ENCODE results near the gene ZDHHC9. TPM values are rescaled to one million over a fixed set of nuclear protein-coding genes. Genes with fewer than 3 reads are reported as not detected.

Gene ZDHHC9
- total RNA-seq, 1 donor from 2014 or later = 37.8 TPM

DNA sequence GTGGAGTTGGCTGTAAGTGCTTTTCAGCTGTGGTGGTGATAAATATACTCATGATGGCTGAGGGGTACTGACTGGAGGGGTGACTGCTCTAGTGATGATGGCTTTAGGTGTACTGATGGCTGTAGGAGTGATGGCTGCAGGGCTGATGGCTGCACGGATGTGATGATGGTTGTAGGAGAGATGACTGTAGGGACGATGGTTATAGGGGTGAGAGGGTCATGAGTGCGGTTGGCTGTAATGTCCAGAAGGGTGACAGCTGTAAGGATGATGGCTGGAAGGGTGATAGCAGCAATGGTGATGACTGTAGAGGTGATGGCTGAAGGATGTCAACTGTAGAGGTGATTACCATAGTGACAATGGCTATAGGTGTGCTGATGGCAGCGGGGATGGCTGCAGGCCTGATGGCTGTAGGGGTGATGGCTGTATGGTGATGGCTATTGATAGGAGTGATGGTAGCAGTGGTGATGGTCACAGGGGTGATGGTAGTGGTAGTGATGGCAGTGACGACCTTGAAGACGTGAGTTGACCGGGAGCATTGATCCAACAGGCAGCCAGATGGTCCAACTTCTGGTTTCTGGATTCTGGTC, 64.5 kb downstream of the ZDHHC9 start:
- TF ChIP-seq, protein P1, sequence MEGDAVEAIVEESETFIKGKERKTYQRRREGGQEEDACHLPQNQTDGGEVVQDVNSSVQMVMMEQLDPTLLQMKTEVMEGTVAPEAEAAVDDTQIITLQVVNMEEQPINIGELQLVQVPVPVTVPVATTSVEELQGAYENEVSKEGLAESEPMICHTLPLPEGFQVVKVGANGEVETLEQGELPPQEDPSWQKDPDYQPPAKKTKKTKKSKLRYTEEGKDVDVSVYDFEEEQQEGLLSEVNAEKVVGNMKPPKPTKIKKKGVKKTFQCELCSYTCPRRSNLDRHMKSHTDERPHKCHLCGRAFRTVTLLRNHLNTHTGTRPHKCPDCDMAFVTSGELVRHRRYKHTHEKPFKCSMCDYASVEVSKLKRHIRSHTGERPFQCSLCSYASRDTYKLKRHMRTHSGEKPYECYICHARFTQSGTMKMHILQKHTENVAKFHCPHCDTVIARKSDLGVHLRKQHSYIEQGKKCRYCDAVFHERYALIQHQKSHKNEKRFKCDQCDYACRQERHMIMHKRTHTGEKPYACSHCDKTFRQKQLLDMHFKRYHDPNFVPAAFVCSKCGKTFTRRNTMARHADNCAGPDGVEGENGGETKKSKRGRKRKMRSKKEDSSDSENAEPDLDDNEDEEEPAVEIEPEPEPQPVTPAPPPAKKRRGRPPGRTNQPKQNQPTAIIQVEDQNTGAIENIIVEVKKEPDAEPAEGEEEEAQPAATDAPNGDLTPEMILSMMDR (IDR thresholded peaks at IDR 0.05; ENCODE audit: unreplicated experiment) = no peak
- Mint-ChIP-seq H3K36me3 (ENCODE audit: low read depth, unreplicated experiment) (peaks cover 6% of the 10 kb centered on the region), H3K4me3 (ENCODE audit: unreplicated experiment) (no peak overlapping the region), H3K9me3 (ENCODE audit: unreplicated experiment) (no peaks in the 10 kb centered on the region), H3K27ac (ENCODE audit: unreplicated experiment) (no peak overlapping the region), H3K27me3 (ENCODE audit: unreplicated experiment) (peaks cover 7% of the 10 kb centered on the region), H3K4me1 (ENCODE audit: unreplicated experiment) (no peaks in the 10 kb centered on the region)
- DNase-seq (ENCODE audit: low spot score) = no peak

DNA sequence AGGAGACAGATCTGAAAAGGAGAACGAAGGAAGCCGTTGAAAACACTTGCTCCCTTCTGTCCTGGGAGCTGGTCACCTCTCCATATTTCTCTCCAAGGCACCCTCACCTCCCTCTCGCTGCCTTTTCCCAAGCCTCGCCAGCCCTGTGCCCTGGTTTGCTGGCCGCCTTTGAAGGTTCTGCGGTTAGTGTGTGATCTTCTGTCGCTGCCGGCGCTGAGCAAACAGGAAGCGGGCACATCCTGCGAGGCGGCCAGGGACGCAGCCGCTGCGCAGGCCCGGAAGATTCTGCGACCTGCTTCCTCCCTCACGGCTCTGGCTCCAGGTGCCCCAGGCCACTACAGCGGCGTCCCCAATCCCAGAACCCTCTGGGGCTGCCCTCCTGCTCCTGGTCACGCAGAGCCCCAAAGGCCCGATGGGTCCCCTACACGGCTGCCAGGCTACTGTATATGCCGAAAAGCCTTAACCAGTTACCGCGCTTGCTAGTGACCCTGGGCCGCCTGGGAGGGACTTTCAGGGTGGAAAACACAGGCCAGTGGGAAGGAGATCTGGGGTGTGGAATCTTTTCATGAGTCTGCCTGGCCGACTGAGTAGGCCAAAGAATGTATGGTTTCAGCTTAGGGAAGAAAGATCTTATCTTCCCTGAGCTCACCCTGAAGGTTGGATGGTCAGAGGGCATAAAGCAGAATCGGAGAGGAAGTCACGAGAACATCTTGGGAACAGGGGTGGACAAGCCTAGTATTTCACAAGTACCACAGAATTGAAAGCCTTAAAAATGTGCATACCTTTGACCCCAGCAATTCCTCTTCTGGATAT, 66.3 kb downstream of the ZDHHC9 start:
- no peaks in the 10 kb centered on the region for H3K4me1 Mint-ChIP-seq (ENCODE audit: unreplicated experiment)
- H3K4me3 Mint-ChIP-seq (ENCODE audit: unreplicated experiment) = no peak overlapping the region
- peaks cover 6% of the 10 kb centered on the region for H3K36me3 Mint-ChIP-seq (ENCODE audit: low read depth, unreplicated experiment)
- no peak for DNase-seq (ENCODE audit: low spot score)
- H3K9me3 Mint-ChIP-seq (ENCODE audit: unreplicated experiment) = no peaks in the 10 kb centered on the region
- H3K27me3 Mint-ChIP-seq (ENCODE audit: unreplicated experiment) = peaks cover 7% of the 10 kb centered on the region
- H3K27ac Mint-ChIP-seq (ENCODE audit: unreplicated experiment) = no peak overlapping the region
- TF ChIP-seq, protein P1 (IDR thresholded peaks at IDR 0.05; ENCODE audit: unreplicated experiment) = no peak

DNA sequence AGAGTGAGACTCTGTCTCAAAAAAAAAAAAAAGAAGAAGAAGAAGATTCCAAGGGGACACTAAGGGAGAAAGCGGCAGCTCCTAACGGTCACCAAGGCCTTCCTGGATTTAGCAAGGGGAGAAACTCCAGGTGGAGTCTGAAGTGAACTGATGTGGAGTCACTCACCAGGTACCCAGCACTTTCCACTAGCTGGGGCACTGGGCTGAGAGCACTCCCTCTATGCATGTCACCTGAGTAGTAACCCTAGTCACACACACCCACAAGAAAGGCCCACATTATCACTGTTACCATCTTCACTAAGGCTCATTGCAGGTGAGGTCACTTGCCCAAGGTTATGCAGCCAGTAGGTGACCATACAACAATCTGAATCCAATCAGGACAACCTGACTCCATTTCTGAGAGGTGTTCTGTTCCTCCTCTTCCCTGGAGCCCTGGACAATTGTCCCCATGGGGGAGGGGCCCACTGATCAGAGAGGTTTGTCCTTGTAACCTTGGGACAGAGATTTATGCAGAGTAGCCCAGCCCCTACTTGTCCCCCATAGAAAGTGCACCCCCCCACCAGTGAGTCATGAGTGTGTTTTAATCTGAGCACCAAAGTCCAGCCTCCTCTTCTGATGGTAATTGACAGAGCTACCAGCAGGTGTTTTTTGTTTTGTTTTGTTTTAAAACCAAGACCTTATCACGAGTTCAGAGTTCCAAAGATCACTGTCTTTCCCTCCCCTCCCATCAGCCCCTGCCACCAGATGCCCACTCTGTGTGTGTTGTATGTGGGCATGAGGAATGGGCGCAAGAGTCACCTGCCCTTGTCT, 69.8 kb downstream of the ZDHHC9 start:
- no peak for DNase-seq (ENCODE audit: low spot score)
- H3K4me1 Mint-ChIP-seq (ENCODE audit: unreplicated experiment) = no peaks in the 10 kb centered on the region
- TF ChIP-seq, protein P1 (IDR thresholded peaks at IDR 0.05; ENCODE audit: unreplicated experiment) = no peak
- peaks cover under 1% of the 10 kb centered on the region for H3K36me3 Mint-ChIP-seq (ENCODE audit: low read depth, unreplicated experiment)
- H3K9me3 Mint-ChIP-seq (ENCODE audit: unreplicated experiment) = no peaks in the 10 kb centered on the region
- no peak overlapping the region for H3K4me3 Mint-ChIP-seq (ENCODE audit: unreplicated experiment)
- H3K27ac Mint-ChIP-seq (ENCODE audit: unreplicated experiment) = no peak overlapping the region
- peaks cover 2% of the 10 kb centered on the region for H3K27me3 Mint-ChIP-seq (ENCODE audit: unreplicated experiment)

DNA sequence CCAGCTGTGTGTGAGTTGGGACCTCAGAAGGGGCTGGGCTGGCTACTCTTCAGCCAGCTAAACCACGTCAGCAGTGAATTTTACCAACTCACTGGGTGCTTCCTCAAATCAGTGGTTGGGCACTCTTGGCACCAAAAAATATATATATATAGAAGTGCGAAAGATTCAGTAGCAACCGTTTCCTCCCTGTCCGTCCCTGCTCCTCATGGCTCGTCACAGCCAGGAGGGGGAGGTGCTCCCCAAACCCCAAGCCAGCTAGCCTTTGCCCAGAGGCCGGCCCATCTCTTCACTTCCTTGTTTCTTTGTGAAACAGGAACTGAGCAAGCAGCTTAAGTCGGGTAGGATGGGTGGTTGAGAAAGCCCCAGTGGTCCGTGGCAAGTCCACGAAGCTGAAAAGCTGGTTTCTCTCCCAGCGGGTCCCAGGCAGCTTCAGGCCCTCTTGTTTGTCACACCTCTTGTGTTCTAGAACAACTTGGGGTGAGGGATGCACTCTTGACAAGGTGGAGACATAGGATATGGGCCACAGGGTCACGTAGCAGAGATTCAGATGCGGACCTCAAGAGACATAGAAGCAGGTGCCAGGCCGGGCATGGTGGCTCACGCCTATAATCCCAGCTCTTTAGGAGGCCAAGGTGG, 70.8 kb downstream of the ZDHHC9 start:
- no peak overlapping the region for H3K27ac Mint-ChIP-seq (ENCODE audit: unreplicated experiment)
- H3K27me3 Mint-ChIP-seq (ENCODE audit: unreplicated experiment) = peaks cover 2% of the 10 kb centered on the region
- no peaks in the 10 kb centered on the region for H3K4me1 Mint-ChIP-seq (ENCODE audit: unreplicated experiment)
- TF ChIP-seq, protein P1 (IDR thresholded peaks at IDR 0.05; ENCODE audit: unreplicated experiment) = no peak
- no peaks in the 10 kb centered on the region for H3K36me3 Mint-ChIP-seq (ENCODE audit: low read depth, unreplicated experiment)
- no peak for DNase-seq (ENCODE audit: low spot score)
- no peaks in the 10 kb centered on the region for H3K9me3 Mint-ChIP-seq (ENCODE audit: unreplicated experiment)
- no peak overlapping the region for H3K4me3 Mint-ChIP-seq (ENCODE audit: unreplicated experiment)

Measured in endothelial cell (in vitro differentiated cells).